Measurements from ENCODE around the gene ASF1A. TPM values are rescaled to one million over a fixed set of nuclear protein-coding genes. Genes with fewer than 3 reads are reported as not detected.

ASF1A gene
- total RNA-seq, 1 donor, result 9.4 TPM

DNA sequence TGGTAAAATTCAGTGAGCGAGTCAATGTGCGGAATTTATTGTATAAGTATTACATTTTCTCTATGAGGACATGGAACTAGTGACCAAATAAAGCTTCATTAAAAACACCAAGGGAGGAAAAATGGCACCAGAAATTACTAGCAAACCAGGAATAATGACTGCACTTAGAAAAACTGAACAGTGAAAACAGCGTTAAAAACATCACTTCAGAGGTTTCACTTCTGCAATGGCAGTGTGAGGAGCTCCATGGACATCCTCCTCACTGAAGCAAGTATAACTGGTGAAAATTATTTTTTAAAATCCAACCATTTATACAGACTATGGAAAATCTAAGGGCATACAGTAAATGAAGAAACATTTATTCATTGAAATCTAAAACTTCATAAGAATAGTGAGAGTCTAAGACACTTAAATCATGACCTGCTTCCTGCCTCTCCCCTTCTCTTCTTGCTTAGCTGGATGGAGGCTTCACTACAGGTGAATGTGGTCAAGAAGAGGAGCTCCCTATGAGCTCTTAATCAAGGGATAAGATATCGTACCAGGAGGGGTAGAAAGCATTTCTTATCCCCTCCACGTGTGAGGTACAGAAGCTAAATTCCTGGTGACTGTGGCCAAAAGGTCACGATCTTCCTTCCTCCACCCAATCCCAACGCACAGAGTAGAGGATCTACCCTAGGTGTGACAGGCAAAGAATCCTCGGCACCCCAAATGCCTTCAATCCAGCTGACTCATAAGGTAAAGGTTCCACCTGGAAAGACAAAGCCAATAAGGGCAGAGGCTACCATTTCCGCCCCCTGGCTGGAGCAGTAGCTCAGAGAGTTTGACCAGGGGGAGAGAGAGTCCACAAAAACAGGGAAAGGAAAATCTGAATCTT, 12.3 kb upstream of the ASF1A start:
- DNase-seq (ENCODE audit: low read depth in 2 of 3, low spot score in 2 of 3), result no peak

DNA sequence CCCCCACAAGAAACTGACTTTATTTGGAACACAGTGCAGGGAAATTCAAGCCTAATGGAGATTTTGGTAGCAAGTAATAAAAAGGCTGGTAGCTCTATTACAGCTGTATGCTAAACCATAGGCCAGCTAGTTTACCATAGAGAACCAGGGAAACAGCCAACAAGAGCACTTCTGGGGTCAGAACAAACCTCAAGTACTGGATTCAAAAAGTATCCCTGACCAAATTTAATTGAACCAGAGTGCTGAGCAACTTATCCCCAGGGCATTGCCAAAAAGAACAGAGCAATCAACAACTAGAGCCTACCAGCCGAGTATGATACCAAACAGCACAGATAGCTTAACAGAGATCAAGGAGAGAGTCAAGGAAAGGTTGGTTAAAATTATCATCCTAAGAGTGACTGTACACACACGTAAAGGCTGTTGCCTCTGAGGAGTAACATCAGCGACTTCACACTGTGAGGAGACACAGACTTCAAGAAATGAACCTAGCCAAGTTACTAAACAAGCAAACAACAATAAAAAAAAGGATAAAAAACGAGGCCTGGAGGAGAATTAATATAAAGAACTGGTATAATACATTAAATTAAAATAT, 11.5 kb upstream of the ASF1A start:
- DNase-seq (ENCODE audit: low read depth in 2 of 3, low spot score in 2 of 3), result no peak

GRCh38 chr6:118886641-118887040, 7.3 kb upstream of the ASF1A start:
- no peak for DNase-seq (ENCODE audit: low read depth in 2 of 3, low spot score in 2 of 3)

DNA sequence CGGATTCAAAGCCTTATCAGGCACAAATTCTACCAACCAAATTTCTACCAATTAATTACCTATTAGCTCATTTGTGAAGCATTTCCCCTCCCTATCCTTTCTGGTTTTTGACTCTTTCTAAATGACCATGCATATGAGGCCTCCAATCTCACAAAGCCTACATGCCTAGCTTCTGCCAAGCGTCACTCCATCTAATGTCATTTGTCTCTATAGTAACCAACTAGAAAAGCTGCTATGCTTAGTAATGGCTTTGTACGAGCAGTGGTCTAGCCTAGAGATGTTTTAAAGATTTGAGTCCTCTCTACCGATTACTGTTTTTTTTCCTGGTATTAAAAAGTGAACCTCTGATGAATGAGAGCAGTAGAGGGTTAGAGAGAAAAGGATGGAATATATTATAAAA, 4.8 kb upstream of the ASF1A start:
- DNase-seq (ENCODE audit: low read depth in 2 of 3, low spot score in 2 of 3), result no peak

DNA sequence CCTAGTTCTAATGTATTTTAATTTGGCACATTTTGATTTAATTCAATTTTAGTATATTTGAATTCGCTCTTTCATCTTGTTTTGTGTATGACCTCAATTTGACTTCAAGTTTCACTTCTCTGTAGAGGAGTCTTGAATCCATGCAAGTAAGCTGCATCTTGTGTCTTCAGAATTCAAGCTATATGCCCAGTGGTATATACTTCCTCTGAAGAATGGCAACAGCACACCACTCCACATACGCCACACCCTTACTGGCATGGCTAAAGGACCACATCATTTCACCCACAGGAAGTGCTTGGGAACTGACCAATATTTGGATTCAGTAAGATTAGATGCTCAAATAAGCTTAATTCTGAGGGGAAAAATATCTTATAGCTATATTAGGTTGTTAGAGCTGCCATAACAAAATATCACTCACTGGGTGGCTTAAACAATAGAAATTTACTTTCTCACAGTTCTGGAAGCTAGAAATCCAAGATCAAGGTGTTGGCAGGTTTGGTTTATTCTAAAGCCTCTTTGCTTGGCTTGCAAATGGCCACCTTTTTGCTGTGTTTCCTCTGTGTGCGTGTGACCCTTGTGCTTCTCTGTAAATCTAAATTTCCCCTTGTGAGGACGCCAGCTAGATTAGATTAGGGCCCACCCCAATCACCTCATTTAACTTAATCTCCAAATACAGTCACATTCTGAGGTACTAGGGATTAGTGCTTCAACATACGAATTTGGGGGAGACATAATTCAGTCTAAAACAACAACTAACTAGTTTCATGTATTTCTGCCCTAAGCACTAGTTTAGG, 2.8 kb upstream of the ASF1A start:
- no peak for DNase-seq (ENCODE audit: low read depth in 2 of 3, low spot score in 2 of 3)

DNA sequence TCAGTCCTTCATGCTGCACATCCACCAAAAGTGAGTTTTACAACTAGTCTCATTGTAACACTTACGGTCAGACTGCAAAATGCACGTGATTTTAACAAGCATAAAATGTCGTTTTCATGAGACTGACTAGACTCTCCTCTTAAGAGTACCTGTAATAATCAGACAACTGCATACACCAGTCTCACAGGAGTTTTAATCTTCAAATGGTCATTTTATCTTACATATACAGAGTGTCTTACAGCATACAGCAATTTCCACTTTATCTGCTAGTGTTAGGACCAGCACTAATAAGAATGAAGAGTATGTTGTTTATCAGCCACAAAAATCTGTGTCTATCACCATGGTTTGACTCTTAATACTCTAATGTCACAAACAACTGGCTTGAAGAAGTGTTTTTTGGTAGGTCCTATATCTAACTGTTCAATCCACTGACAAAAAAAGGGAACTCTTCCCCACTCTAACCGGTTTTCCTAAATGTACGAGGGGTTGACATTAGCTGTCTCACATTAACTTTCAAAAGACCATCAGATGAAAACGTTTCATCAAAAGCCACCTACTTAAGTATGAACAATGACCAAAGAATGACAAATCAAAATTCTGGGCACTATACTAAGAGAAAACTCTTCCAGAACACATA, 1.5 kb upstream of the ASF1A start:
- peak in 2 of 3 donors; percentile 15 to 41 for DNase-seq (ENCODE audit: low read depth in 2 of 3, low spot score in 2 of 3)

GRCh38 chr6:118893064-118893806, 717 bp upstream of the ASF1A start:
- DNase-seq (ENCODE audit: low read depth in 2 of 3, low spot score in 2 of 3), result peak in 2 of 3 donors; percentile 83 to 89

GRCh38 chr6:118894425-118895260, 691 bp downstream of the ASF1A start:
- peak; percentile 53 to 73 (median 66) for DNase-seq (ENCODE audit: low read depth in 2 of 3, low spot score in 2 of 3)

GRCh38 chr6:118895261-118895560, 1.3 kb downstream of the ASF1A start:
- DNase-seq (ENCODE audit: low read depth in 2 of 3, low spot score in 2 of 3), result peak in 1 of 3 donors; percentile 24

DNA sequence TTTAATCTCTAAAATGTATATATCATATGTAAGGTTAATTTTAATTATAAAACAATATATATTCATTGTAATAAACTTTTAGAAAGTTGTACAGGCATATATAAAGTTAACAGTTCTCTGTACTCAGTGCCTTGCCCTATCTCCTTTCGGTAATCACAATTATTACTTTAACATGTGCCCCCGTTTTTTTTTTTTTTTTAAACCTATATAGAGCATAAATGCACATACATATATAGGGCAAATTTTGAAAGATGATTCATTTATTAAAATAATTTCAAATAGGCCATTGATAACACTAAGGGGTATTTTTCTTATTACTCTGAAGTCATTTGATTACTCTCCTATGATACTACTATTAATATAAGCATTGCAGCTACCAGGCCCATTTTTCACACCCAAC, 1.9 kb downstream of the ASF1A start:
- DNase-seq (ENCODE audit: low read depth in 2 of 3, low spot score in 2 of 3), result no peak

- DNase-seq (ENCODE audit: low read depth in 2 of 3, low spot score in 2 of 3), result peak in 2 of 3 donors; percentile 47 to 66
Observed at GRCh38 chr6:118896339-118897136, 2.6 kb downstream of the ASF1A start.

GRCh38 chr6:118897386-118897785, 3.4 kb downstream of the ASF1A start:
- no peak for DNase-seq (ENCODE audit: low read depth in 2 of 3, low spot score in 2 of 3)

- DNase-seq (ENCODE audit: low read depth in 2 of 3, low spot score in 2 of 3), result no peak
Observed at GRCh38 chr6:118899948-118900347, 6.0 kb downstream of the ASF1A start.

DNA sequence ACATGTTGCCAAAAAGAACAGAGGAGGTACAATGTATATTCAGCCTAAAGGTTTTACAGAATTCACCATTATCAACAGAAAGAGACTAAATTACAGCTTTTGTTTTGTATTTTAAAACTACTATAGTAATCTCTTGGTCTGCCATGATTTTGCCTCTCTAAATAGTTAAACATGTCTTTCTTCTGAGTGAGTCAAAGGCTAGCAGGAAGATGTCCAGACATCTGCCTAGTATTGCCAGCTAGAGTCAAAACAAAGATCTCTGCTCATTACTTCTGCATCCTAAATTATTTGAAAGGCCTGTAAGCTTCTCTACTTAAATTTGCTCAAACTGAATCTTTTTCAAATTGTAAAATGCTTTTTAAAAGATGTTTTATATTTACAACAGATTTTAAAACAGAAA, 8.8 kb downstream of the ASF1A start:
- DNase-seq (ENCODE audit: low read depth in 2 of 3, low spot score in 2 of 3), result no peak

- DNase-seq (ENCODE audit: low read depth in 2 of 3, low spot score in 2 of 3), result no peak
Observed at GRCh38 chr6:118903138-118903537, 9.2 kb downstream of the ASF1A start.

DNA sequence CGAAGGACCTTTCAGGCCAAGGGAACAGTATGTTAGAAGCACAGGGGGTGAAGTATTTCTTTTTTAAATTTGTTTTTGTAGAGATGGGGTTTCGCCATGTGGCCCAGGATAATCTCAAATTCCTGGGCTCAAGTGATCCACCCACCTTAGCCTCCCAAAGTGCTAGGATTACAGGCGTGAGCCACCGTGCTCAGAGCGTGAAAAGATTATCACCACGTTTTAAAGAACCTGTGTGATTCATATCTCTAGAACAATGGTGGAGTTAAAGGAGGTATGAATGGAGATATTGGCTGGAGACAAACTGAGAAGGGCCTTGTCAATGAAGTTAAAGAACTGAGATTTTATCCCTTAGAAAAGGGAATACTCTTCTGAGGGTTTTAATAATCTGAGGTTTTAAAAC, 9.7 kb downstream of the ASF1A start:
- DNase-seq (ENCODE audit: low read depth in 2 of 3, low spot score in 2 of 3), result no peak

DNA sequence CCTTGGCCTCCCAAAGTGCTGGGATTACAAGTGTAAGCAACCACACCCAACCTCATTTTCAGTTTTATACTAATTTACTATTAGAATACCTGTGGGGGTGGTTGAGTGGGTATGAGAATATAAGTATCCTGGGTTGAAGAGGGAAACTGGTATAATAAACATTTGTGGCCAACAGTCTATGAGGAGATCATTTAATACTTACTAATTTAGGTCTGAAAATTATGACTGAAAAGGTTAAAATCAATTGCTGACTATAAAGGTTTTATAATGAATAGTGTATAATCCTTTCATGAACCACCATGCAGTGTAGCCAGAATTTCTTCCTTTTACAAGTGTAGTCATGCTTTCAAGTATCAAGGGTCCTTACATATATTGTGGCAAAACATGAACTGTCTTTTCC, 11.1 kb downstream of the ASF1A start:
- no peak for DNase-seq (ENCODE audit: low read depth in 2 of 3, low spot score in 2 of 3)

DNA sequence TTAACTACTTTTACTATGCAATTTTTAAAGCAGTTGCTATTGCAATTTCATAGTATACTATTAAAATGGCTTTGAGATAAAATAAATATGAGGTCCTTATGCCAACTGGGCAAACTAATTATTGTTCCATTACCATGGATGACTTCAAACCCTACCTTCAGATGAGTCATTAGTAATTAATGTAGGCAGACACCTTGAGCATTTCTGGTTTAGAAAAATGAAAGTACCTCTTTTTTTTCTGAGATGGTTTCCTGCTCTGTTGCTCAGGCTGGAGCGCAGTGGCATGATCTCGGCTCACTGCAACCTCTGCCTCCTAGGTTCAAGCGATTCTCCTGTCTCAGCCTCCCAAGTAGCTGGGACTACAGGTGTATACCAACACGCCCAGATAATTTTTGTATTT, 11.9 kb downstream of the ASF1A start:
- no peak for DNase-seq (ENCODE audit: low read depth in 2 of 3, low spot score in 2 of 3)

DNA sequence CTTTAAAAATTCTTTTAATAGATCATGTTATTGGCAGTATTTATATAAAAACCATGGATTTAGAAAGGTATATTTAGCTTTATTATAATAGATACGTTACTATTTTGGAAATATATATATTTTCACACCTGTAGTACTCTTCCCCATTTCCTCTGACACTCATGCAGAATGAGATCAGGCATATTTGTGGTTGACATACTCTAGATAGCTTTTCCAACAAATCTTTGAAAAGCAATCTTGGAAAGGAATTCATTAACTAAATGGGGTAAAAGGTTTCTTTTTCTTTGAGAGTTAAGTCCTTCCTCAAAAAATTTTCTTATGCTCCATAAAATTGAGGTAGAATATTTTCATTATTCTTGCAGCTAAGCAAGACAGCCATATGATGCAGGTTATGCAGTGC, 14.5 kb downstream of the ASF1A start:
- DNase-seq (ENCODE audit: low read depth in 2 of 3, low spot score in 2 of 3), result no peak

Measured in hematopoietic multipotent progenitor cell (in vitro differentiated cells).